Activated CD8-positive, alpha-beta memory T cell treated with anti-CD3 and anti-CD28 coated beads, Interleukin-2, amount 10 ng/mL, durations not matched to agents 7 days and 5 days (primary cell): ENCODE data around the gene C8B. TPM values are rescaled to one million over a fixed set of nuclear protein-coding genes. Genes with fewer than 3 reads are reported as not detected.

Experiments
- ATAC-seq: fragments of 150-1000 bp; cut with Tn5 transposase; one replicate; pipeline ENCODE4 v1.10.0; 2021; ENCODE audit warnings: moderate library complexity
- CTCF ChIA-PET: fragments of 350-600 bp; sonication (Branson Sonifier 250); formaldehyde crosslinking; loops from one replicate; lab custom pipeline; 2021; ENCODE audit warnings: antibody characterized with exemption; lab: Charles Lee
- DNase-seq: peaks from one replicate; pipeline ENCODE4 v3.0.0-alpha.2; 2020
- H3K27ac Mint-ChIP-seq: one replicate; pipeline ENCODE4 v1.8.0; 2021; ENCODE audit warnings: mild to moderate bottlenecking, mixed read lengths
- H3K27me3 Mint-ChIP-seq: one replicate; pipeline ENCODE4 v1.8.0; 2021; ENCODE audit warnings: mixed read lengths
- H3K36me3 Mint-ChIP-seq: one replicate; pipeline ENCODE4 v1.8.0; 2021; ENCODE audit warnings: mild to moderate bottlenecking, mixed read lengths
- H3K4me1 Mint-ChIP-seq: one replicate; pipeline ENCODE4 v1.8.0; 2021; ENCODE audit warnings: mixed read lengths
- H3K4me3 Mint-ChIP-seq: one replicate; pipeline ENCODE4 v1.8.0; 2021; ENCODE audit warnings: mild to moderate bottlenecking, moderate library complexity, mixed read lengths
- H3K9me3 Mint-ChIP-seq: one replicate; pipeline ENCODE4 v1.8.0; 2022; ENCODE audit warnings: low read depth, mixed read lengths
- total RNA-seq, 2 experiments: library from RNA; stranded (reverse); gene quantifications; one replicate each; pipeline ENCODE4 v1.2.3, GENCODE V29; 2021

The C8B gene
- total RNA-seq, 2 experiments from 2014 or later = not detected

DNA sequence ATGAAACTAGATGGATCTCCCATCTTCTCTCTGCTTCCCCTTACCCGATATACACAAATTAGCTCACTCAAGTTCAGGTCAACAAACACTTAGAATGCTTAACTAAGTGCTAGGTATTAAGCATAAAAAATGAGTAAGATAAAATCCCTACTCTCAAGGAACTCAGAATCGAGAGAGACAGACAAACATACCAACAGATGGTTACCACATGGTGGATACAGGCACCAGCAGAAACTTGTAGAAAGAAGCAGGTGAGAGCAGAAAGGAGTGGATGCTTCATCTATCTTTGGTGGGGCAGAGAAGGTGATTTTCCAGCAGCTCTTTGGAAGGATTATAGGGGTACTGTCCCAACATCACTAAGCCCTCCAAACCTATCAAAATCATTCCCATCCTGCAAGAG, 32.2 kb downstream of the C8B start:
- Mint-ChIP-seq H3K27me3 (no peaks in the 10 kb centered on the region), H3K4me1 (no peaks in the 10 kb centered on the region)

DNA sequence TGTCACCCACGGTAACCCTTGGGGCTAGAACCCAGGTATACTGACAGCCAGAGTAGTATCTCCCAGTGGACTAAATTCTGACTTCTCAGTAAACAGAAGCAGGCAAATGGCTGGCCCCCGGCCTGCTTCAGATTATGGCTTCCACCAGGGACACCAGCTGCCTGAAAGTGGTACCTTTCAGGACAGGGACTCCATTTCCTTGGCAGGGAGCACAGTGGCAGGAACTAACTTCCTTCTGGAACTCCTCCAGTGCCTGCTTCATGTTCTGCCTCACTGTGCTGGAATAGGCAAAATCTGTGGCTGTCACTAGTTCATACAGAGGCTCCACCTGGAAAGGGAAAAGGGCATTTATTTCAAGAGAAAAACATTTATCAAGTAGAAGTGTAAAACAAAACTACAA, 32.7 kb downstream of the C8B start:
- no peak for ATAC-seq
- H3K4me3 Mint-ChIP-seq = no peak overlapping the region
- H3K27me3 Mint-ChIP-seq = no peaks in the 10 kb centered on the region
- CTCF ChIA-PET = no interaction called here
- H3K36me3 Mint-ChIP-seq = no peaks in the 10 kb centered on the region
- H3K4me1 Mint-ChIP-seq = no peaks in the 10 kb centered on the region
- H3K27ac Mint-ChIP-seq = no peak overlapping the region
- no peak for DNase-seq
- no peaks in the 10 kb centered on the region for H3K9me3 Mint-ChIP-seq

More for the DNA sequence above, 32.2 kb downstream of the C8B start:
- Mint-ChIP-seq H3K9me3 (no peaks in the 10 kb centered on the region), H3K36me3 (no peaks in the 10 kb centered on the region), H3K27ac (no peak overlapping the region), H3K4me3 (no peak overlapping the region)
- CTCF ChIA-PET = no interaction called here
- no peak for DNase-seq
- ATAC-seq = no peak

DNA sequence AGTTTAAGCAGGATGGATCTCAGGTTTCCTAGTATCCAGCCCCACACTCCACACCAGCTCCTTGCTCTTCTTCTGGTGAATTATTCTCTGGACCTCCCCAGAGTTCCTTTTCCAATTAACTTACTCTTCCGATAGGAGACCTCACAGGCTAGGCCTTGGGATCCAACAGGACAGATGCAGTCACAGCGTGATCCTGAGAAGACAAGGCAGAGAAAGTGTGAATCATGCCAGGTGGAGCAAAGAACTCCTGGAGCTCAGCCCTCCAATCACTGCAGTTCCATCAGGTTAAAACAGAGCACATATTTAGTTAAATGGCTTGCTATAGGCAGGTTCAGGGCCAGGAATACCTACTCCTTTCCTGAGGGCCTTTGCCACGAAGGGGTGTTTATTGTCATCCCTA, 34.1 kb downstream of the C8B start:
- Mint-ChIP-seq H3K9me3 (no peaks in the 10 kb centered on the region), H3K36me3 (no peaks in the 10 kb centered on the region), H3K27me3 (no peaks in the 10 kb centered on the region), H3K27ac (no peak overlapping the region), H3K4me1 (no peaks in the 10 kb centered on the region), H3K4me3 (no peak overlapping the region)
- DNase-seq (no peak), ATAC-seq (no peak)
- CTCF ChIA-PET = no interaction called here

DNA sequence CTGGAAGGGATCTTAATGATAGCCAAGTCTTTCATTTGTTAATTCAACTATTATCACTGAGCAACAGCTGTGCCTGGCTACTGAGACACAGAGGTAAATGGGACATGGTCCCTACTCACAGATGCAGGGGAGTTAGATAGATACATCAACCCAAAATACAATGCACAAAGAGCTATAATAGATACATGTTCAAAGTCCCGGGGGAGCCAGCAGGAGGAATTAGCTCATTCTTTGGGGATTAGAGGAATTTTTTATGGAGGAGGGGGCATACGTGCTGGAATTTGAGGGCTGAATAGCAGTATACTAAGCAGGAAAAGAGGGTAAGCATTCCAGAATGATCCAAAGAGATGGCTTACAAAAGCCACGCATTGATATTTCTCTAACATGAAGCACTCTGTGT, 34.6 kb downstream of the C8B start:
- Mint-ChIP-seq H3K4me3 (no peak overlapping the region), H3K9me3 (no peaks in the 10 kb centered on the region), H3K27me3 (no peaks in the 10 kb centered on the region), H3K4me1 (no peaks in the 10 kb centered on the region), H3K36me3 (no peaks in the 10 kb centered on the region), H3K27ac (no peak overlapping the region)
- ATAC-seq = no peak
- CTCF ChIA-PET = no interaction called here
- DNase-seq = no peak

DNA sequence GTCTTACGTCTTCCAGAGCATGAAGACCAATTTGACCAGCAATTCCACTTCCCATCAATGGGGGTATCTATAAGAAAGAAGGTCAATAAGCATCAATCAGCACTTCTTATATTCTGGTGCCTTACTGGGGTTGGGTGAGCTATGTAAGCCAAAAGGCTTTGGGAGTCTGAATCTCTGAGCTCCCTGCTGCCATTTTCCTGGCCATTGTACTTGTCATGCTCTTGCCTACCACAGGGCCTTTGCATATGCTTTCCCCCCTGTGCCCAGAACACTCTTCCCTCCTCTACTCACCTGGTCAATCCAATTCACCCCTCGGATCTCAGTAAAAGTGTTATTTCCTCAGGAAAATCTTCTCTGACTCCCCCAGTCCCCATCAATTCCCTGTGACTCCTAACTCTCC, 36.3 kb downstream of the C8B start:
- CTCF ChIA-PET = no interaction called here
- DNase-seq (no peak), ATAC-seq (no peak)
- H3K4me3 Mint-ChIP-seq = no peak overlapping the region
- no peaks in the 10 kb centered on the region for H3K36me3 Mint-ChIP-seq
- no peaks in the 10 kb centered on the region for H3K9me3 Mint-ChIP-seq
- H3K27me3 Mint-ChIP-seq = no peaks in the 10 kb centered on the region
- H3K4me1 Mint-ChIP-seq = no peaks in the 10 kb centered on the region
- H3K27ac Mint-ChIP-seq = no peak overlapping the region

DNA sequence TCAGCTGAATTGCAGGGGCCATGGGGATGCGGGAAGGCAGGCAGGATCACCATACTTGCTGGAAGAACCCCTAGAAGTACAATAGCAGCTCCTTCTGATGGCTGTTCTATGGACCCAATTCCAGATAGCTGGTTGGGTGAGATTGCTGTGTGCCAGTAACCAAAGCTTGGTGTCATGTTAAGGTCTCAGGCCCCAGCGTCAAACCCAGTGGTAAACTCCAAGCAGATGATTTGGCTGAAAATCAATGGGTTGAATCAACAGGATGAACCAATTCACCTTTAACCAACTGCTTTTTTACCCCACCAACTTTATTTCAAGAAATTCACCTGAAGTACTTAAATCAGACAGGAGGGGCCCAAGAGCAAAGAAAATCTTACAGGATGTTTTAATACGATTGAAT, 37.8 kb downstream of the C8B start:
- no peak overlapping the region for H3K27ac Mint-ChIP-seq
- DNase-seq = no peak
- H3K9me3 Mint-ChIP-seq = no peaks in the 10 kb centered on the region
- H3K36me3 Mint-ChIP-seq = no peaks in the 10 kb centered on the region
- no peak overlapping the region for H3K4me3 Mint-ChIP-seq
- CTCF ChIA-PET = no interaction called here
- H3K27me3 Mint-ChIP-seq = no peaks in the 10 kb centered on the region
- no peak for ATAC-seq
- H3K4me1 Mint-ChIP-seq = no peaks in the 10 kb centered on the region

DNA sequence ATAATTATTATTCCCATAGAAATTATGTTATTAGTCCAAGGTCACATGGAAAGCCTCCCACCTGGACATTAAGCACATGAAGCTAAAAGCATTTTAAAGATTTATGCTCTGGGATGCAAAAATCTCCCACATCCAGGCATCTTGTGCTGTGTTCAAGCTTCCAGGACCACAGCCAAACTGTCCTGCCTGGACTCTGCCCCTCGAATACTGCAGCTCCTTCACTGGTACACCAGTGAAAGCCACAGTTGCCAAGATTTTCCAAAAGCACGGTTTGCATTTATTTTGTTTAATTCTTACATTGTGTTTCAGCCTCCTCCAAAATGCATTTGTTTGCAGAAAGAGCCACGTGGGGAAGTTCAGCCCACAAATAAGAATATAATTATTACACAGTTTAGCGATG, 38.6 kb downstream of the C8B start:
- no peaks in the 10 kb centered on the region for H3K27me3 Mint-ChIP-seq
- H3K4me3 Mint-ChIP-seq = no peak overlapping the region
- no peaks in the 10 kb centered on the region for H3K9me3 Mint-ChIP-seq
- CTCF ChIA-PET = no interaction called here
- no peaks in the 10 kb centered on the region for H3K4me1 Mint-ChIP-seq
- DNase-seq (no peak), ATAC-seq (no peak)
- H3K27ac Mint-ChIP-seq = no peak overlapping the region
- no peaks in the 10 kb centered on the region for H3K36me3 Mint-ChIP-seq

DNA sequence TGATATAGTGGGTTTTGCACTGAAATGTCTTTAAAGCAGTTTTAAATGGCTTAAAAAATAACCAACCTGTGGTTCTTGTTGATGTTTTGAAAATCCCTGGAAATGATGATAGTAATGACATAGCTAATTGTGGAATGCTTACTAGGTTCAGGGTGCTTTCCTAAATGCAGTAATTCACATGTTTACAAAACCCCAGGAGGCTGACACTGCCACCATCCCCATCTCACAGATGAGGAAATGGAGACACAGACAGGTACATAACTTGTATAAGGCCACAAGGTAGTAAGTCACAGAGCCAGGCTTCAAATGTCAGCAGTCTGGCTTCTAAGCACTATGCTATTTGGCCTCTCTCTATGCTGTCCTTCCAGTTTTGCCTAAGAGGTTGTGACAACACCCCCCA, 40.6 kb downstream of the C8B start:
- Mint-ChIP-seq H3K27me3 (no peaks in the 10 kb centered on the region), H3K4me3 (no peak overlapping the region), H3K9me3 (no peaks in the 10 kb centered on the region), H3K4me1 (no peaks in the 10 kb centered on the region), H3K27ac (no peak overlapping the region), H3K36me3 (no peaks in the 10 kb centered on the region)
- no peak for DNase-seq
- no peak for ATAC-seq
- CTCF ChIA-PET = no interaction called here

DNA sequence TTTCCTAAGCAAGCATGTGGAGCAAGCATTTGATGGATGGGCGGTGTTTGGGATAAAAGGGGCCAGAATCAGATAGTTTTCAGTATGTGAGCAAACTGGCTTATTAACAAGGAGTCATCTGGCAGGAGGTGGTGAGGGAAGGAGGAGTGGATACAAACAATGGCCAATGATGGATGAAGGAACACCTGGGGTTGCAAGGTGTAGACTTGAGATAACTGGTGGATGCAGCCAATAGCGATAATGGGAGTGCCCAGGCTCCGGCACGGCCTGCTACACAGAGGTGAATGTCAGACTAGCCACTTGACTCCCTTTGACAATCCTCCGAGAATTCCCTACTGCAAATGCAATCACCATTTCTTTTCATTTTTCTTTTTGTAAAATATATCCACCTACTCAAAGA, 41.7 kb downstream of the C8B start:
- no peaks in the 10 kb centered on the region for H3K36me3 Mint-ChIP-seq
- ATAC-seq = no peak
- H3K4me3 Mint-ChIP-seq = no peak overlapping the region
- CTCF ChIA-PET = no interaction called here
- H3K9me3 Mint-ChIP-seq = no peaks in the 10 kb centered on the region
- no peak overlapping the region for H3K27ac Mint-ChIP-seq
- DNase-seq = no peak
- H3K4me1 Mint-ChIP-seq = no peaks in the 10 kb centered on the region
- no peaks in the 10 kb centered on the region for H3K27me3 Mint-ChIP-seq

DNA sequence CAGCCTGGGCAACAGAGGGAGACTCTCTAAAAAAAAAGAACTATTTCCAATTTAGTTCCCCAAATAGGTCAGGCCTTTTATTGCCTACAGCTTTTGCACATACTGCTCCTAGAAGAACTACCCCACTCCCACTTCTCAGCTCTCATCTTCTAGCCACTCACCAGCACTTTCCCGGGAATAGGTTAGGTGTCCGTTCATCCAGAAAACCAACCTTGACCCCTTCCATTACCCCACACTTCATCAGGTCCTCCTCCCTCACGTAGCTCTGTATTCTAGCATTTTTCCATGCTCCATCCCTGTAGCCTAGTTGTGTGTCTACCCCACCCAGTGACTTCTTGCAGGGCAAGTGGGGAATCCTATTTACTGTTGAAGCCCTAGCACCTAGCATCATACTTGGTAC, 42.6 kb downstream of the C8B start:
- CTCF ChIA-PET = no interaction called here
- no peaks in the 10 kb centered on the region for H3K36me3 Mint-ChIP-seq
- no peaks in the 10 kb centered on the region for H3K9me3 Mint-ChIP-seq
- ATAC-seq (no peak), DNase-seq (no peak)
- no peak overlapping the region for H3K4me3 Mint-ChIP-seq
- H3K27me3 Mint-ChIP-seq = no peaks in the 10 kb centered on the region
- no peak overlapping the region for H3K27ac Mint-ChIP-seq
- H3K4me1 Mint-ChIP-seq = no peaks in the 10 kb centered on the region

DNA sequence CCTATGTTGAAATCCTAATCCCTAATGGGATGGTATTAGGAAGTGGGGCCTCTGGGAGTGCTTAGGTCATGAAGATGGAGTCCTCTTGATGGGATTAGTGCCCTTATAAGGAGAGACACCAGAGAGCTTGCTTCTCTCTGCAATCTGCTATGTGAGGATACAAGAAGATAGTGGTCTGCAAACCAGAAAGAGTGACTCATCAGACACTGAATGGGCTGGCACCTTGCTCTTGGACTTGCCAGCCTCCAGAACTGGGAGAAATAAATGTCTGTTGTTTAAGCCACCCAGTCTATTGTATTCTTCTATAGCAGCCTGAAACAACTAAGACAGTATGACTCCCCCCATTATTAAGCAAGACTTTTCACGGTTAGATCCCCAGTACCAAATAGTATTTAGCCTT, 43.3 kb downstream of the C8B start:
- no peak for DNase-seq
- Mint-ChIP-seq H3K27ac (no peak overlapping the region), H3K4me3 (no peak overlapping the region), H3K9me3 (no peaks in the 10 kb centered on the region), H3K36me3 (no peaks in the 10 kb centered on the region), H3K4me1 (no peaks in the 10 kb centered on the region), H3K27me3 (no peaks in the 10 kb centered on the region)
- CTCF ChIA-PET = no interaction called here
- ATAC-seq = no peak

DNA sequence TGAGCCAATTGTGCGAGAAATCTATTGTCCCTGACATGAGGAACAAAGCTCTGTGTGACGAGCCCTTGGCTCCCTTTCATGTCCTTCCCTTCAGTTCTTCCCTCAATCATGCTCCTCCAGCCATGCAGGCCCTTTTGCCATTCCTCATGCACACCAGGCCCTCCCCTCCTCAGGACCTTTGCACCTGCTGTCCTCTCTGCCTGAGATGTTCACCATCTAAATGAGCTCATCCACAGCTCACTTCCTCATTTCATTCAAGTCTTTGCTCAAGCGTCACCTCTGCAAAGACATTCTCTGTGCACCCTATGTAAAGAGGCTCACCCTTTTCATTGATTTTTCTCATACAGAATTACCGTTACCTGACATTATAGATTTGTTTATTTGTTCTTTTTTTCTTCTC, 43.7 kb downstream of the C8B start:
- H3K27ac Mint-ChIP-seq = no peak overlapping the region
- H3K4me3 Mint-ChIP-seq = no peak overlapping the region
- no peaks in the 10 kb centered on the region for H3K4me1 Mint-ChIP-seq
- CTCF ChIA-PET = no interaction called here
- H3K9me3 Mint-ChIP-seq = no peaks in the 10 kb centered on the region
- H3K27me3 Mint-ChIP-seq = no peaks in the 10 kb centered on the region
- DNase-seq = no peak
- ATAC-seq = no peak
- no peaks in the 10 kb centered on the region for H3K36me3 Mint-ChIP-seq

DNA sequence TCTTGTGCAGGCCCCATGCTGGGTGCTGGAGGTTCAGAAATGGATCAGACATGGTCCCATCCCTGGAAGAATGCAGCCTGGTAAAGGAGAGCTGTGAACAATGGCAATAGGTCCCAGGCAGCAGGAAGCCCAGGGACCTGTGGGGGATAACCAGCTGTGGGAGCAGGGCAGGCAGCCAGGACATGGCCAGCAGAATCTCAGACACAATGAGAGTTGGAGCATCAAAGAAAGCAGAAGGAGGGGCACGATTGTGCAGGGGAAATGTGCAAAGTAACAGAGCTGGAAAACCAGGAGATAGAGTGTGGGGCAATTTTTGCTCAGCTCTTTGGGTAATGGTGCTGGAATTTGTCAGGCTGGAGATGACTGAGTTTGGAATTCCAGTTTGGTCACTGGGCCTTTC, 44.3 kb downstream of the C8B start:
- DNase-seq = no peak
- Mint-ChIP-seq H3K4me1 (no peaks in the 10 kb centered on the region), H3K27ac (no peak overlapping the region), H3K27me3 (no peaks in the 10 kb centered on the region), H3K36me3 (no peaks in the 10 kb centered on the region), H3K9me3 (no peaks in the 10 kb centered on the region), H3K4me3 (no peak overlapping the region)
- CTCF ChIA-PET = no interaction called here
- no peak for ATAC-seq

DNA sequence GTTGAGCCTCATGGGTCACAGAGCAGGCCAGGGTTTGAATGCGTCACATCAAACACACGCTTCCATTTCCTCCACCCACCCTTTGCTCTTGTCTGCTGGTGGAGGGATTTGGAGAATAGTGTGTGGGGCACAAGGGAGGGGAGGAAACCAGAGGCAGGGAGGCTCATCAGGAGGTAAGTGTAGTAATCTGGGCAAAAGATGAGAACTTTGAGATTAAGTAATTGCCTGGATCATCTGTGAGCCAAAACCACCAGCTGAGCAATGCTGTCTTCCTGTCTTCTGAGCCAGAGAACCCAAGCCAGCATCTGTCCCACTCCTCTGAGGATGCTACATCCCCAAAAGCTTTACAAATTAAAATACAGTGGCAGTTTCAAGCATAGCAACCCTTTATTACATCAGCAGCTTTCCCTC, 45.2 kb downstream of the C8B start:
- DNase-seq = no peak
- Mint-ChIP-seq H3K4me1 (no peaks in the 10 kb centered on the region), H3K9me3 (no peaks in the 10 kb centered on the region), H3K36me3 (no peaks in the 10 kb centered on the region), H3K27me3 (no peaks in the 10 kb centered on the region), H3K4me3 (no peak overlapping the region), H3K27ac (no peak overlapping the region)
- no peak for ATAC-seq
- CTCF ChIA-PET = no interaction called here

DNA sequence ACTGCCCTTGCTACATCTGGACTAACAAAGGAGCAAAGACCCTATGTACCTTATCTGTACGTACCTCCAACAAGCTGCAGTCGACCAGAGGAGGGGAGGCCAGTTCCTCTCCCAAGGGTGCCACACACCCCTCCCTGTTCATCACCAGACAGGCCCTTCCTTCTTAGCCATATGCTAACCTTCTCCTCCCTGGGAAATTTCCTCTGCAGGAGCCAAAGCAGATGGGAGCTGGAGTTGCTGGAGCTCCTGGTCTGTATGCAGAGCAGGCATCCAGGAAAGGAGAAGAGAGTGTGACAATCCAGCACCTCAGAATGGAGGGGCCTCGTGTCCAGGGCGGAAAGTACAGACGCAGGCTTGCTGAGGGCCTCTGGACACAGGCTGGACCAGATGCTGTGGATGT, 48.5 kb downstream of the C8B start:
- H3K27me3 Mint-ChIP-seq = no peaks in the 10 kb centered on the region
- H3K4me3 Mint-ChIP-seq = no peak overlapping the region
- H3K9me3 Mint-ChIP-seq = no peaks in the 10 kb centered on the region
- no peaks in the 10 kb centered on the region for H3K36me3 Mint-ChIP-seq
- no peak for DNase-seq
- H3K4me1 Mint-ChIP-seq = no peaks in the 10 kb centered on the region
- CTCF ChIA-PET = no interaction called here
- ATAC-seq = no peak
- H3K27ac Mint-ChIP-seq = no peak overlapping the region
